K562 (cell line): ENCODE results near the gene KIF6. TPM values are rescaled to one million over a fixed set of nuclear protein-coding genes. Genes with fewer than 3 reads are reported as not detected.

Source experiments
- ATAC-seq: fragments of 200-7000 bp; cut with Tn5 transposase; 3 replicates; pipeline ENCODE4 v1.9.1; 2020; ENCODE audit warnings: moderate library complexity
- BruUV-seq: library from RNA; stranded (reverse); fragments of 400-500 nt; replicated peaks from 2 replicates; lab custom pipeline; 2021; lab: Mats Ljungman, UMichigan
- CTCF ChIA-PET: fragments of 300-600 bp; formaldehyde crosslinking; extraction: SDS; loops from one replicate; lab custom pipeline; 2021; ENCODE audit warnings: low intra/inter-chr PET ratio; lab: Yijun Ruan, JAX
- POLR2A ChIA-PET: fragments of 300-600, 350-650 bp; sonication (Branson Sonifier 250); formaldehyde crosslinking; extraction: SDS; loops from one replicate; lab custom pipeline; 2021; ENCODE audit warnings: antibody characterized with exemption, inconsistent platforms; lab: Yijun Ruan, JAX
- DNase-seq, 4 experiments: peaks; one replicate each; pipeline versions ENCODE4 v3.0.0 to v3.0.0-alpha.2; 2011 to 2018; ENCODE audit warnings: low spot score in 3 of 4, mixed read lengths in 3 of 4; ENCODE audit errors: extremely low read depth in 1 of 4
- FAIRE-seq: peaks from 2 replicates; lab custom pipeline; 2011; peaks lifted over from hg19 to GRCh38; lab: Jason Lieb, UNC
- H2AFZ ChIP-seq: 2 replicates; pipeline ENCODE4 v1.6.0; 2011; ENCODE audit warnings: low read depth, low read length, control low read depth, inconsistent platforms
- H3K27ac ChIP-seq: fragments of 200-600 bp; 3 replicates; pipeline ENCODE4 v1.8.0; 2011; ENCODE audit warnings: low read depth, mild to moderate bottlenecking, control low read depth, inconsistent platforms, low read length, moderate library complexity, mixed read lengths; ENCODE audit errors: extremely low read depth
- H3K27me3 ChIP-seq, 2 experiments: fragments of 300-600 bp in 1 of 2; 2 replicates in 1 of 2; 3 replicates in 1 of 2; pipeline versions ENCODE4 v1.6.0 to v1.8.0; 2011; ENCODE audit warnings: inconsistent platforms in 2 of 2, low read length in 2 of 2, mild to moderate bottlenecking in 1 of 2, mixed read lengths in 1 of 2, moderate library complexity in 1 of 2; ENCODE audit not compliant: control insufficient read depth in 2 of 2, insufficient read depth in 2 of 2
- H3K36me3 ChIP-seq: fragments of 300-600 bp; 3 replicates; pipeline ENCODE4 v1.8.0; 2011; ENCODE audit warnings: mild to moderate bottlenecking, low read length, inconsistent platforms; ENCODE audit not compliant: control insufficient read depth, insufficient read depth
- H3K4me1 ChIP-seq, 2 experiments: fragments of 200-600 bp in 1 of 2; replicated peaks in 1 of 2; 2 replicates in 1 of 2; 3 replicates in 1 of 2; pipeline versions ENCODE4 v1.5.1 to v1.8.0; 2011; ENCODE audit warnings: inconsistent platforms in 2 of 2, low read length in 2 of 2, mild to moderate bottlenecking in 1 of 2, mixed read lengths in 1 of 2, moderate library complexity in 1 of 2; ENCODE audit not compliant: control insufficient read depth in 2 of 2, insufficient read depth in 2 of 2
- H3K4me2 ChIP-seq: 2 replicates; pipeline ENCODE4 v1.6.1; 2011; ENCODE audit warnings: low read length, control low read depth, inconsistent platforms, mixed read lengths; ENCODE audit not compliant: insufficient read depth
- H3K4me3 ChIP-seq: fragments of 200-600 bp; sonication (generic), shearing (Covaris generic); 2 replicates; pipeline ENCODE4 v1.5.1; 2016; ENCODE audit warnings: control low read depth, inconsistent platforms
- H3K79me2 ChIP-seq: fragments of 200-600 bp; 3 replicates; pipeline ENCODE4 v1.8.0; 2011; ENCODE audit warnings: low read length, inconsistent platforms; ENCODE audit not compliant: control insufficient read depth, insufficient read depth
- H3K9ac ChIP-seq, 2 experiments: 2 replicates each; pipeline versions ENCODE4 v1.6.0 to v1.6.1; 2011; ENCODE audit warnings: low read depth in 2 of 2, low read length in 2 of 2, control low read depth in 1 of 2, inconsistent platforms in 1 of 2, mild to moderate bottlenecking in 1 of 2, mixed read lengths in 1 of 2; ENCODE audit not compliant: insufficient read depth in 1 of 2
- H3K9me1 ChIP-seq: one replicate; pipeline ENCODE4 v1.6.0; 2011; ENCODE audit warnings: inconsistent platforms, mild to moderate bottlenecking, low read length, moderate library complexity; ENCODE audit not compliant: control insufficient read depth, insufficient read depth
- H3K9me3 ChIP-seq: replicated peaks from 2 replicates; pipeline ENCODE4 v1.5.1; 2011; ENCODE audit warnings: low read depth, low read length, inconsistent platforms; ENCODE audit not compliant: control insufficient read depth, insufficient read depth
- H4K20me1 ChIP-seq: replicated peaks from 2 replicates; pipeline ENCODE4 v1.6.1; 2011; ENCODE audit warnings: low read length, inconsistent platforms, mixed read lengths; ENCODE audit not compliant: control insufficient read depth, insufficient read depth
- BRCA1 ChIP-seq, 2 experiments: fragments of 450-650 bp in 1 of 2; sonication (generic) in 1 of 2; formaldehyde crosslinking in 1 of 2; IDR thresholded peaks; 2 replicates each; pipeline versions ENCODE4 v1.5.0 to v1.6.1; 2017 to 2020; ENCODE audit warnings: mild to moderate bottlenecking in 1 of 2, missing genetic modification reagents in 1 of 2
- DIDO1 ChIP-seq: fragments of 450-650 bp; IDR thresholded peaks from 2 replicates; pipeline ENCODE4 v1.6.1; 2016; ENCODE audit warnings: low read depth, missing biosample characterization, missing genetic modification characterization
- MAFG ChIP-seq: fragments of 450-650 bp; conservative IDR thresholded peaks from 2 replicates; pipeline ENCODE4 v1.6.1; 2016; ENCODE audit warnings: missing genetic modification characterization, missing compliant biosample characterization
- NFE2L1 ChIP-seq: fragments of 450-650 bp; IDR thresholded peaks from 2 replicates; pipeline ENCODE4 v1.6.1; 2016; ENCODE audit warnings: missing genetic modification characterization, low read depth, mild to moderate bottlenecking, missing compliant biosample characterization, moderate library complexity, borderline replicate concordance
- POLR2G ChIP-seq: fragments of 200-400 bp; formaldehyde crosslinking; IDR thresholded peaks from 2 replicates; pipeline ENCODE4 v1.6.1; 2017; ENCODE audit warnings: low read depth, mild to moderate bottlenecking, antibody characterized with exemption, low read length, moderate library complexity
- RFX5 ChIP-seq: IDR thresholded peaks from 2 replicates; pipeline ENCODE4 v1.6.1; 2011; ENCODE audit warnings: low read depth, mild to moderate bottlenecking, improper control_type of control experiment, low read length
- TBL1XR1 ChIP-seq, 2 experiments: IDR thresholded peaks; 2 replicates each; pipeline ENCODE4 v1.6.1; 2012; ENCODE audit warnings: improper control_type of control experiment in 2 of 2, low read length in 2 of 2, mild to moderate bottlenecking in 1 of 2
- TCF15 ChIP-seq: fragments of 250-450 bp; sonication (Bioruptor Pico); IDR thresholded peaks from 2 replicates; pipeline ENCODE4 v1.8.0; 2022; ENCODE audit warnings: moderate library complexity, mild to moderate bottlenecking, inconsistent platforms
- THRAP3 ChIP-seq: fragments of 450-650 bp; IDR thresholded peaks from 2 replicates; pipeline ENCODE4 v1.6.1; 2016; ENCODE audit warnings: mild to moderate bottlenecking, inconsistent platforms, borderline replicate concordance
- TSC22D4 ChIP-seq: fragments of 450-650 bp; IDR thresholded peaks from 2 replicates; pipeline ENCODE4 v1.6.1; 2016; ENCODE audit warnings: missing genetic modification characterization, missing biosample characterization, control low read depth
- ZNF316 ChIP-seq: fragments of 450-650 bp; IDR thresholded peaks from 2 replicates; pipeline ENCODE4 v1.6.1; 2016
- WGBS: fragments of 100-300 bp; shearing (Covaris generic); methylation state at CpG from one replicate; pipeline ENCODE4 v1.1.6; 2016; ENCODE audit warnings: low coverage, mixed read lengths; ENCODE audit not compliant: insufficient coverage; ENCODE audit errors: missing lambda C conversion rate; 5-methylcytosine and 5-hydroxymethylcytosine counted together
- in situ Hi-C: fragments of 300-500 bp; cut with MboI; formaldehyde crosslinking; loops from 4 replicates; pipeline ENCODE4 v1.15.0; 2018; ENCODE audit warnings: inconsistent platforms, mixed read lengths
- intact Hi-C: fragments of 100-400 bp; cut with micrococcal nuclease; formaldehyde crosslinking; loops from 2 replicates; pipeline ENCODE4 v1.14.2; 2022
- polyA plus RNA-seq, 8 experiments: library from polyadenylated mRNA; depleted of rRNA in 4 of 8; stranded (reverse) in 5 of 8; unstranded in 3 of 8; fragments of >200 nt; fragmentation: Nextera tagmentation in 2 of 8; fragmentation: Illumina TruSeq in 1 of 8; extraction: Ambion mirVana in 2 of 8; extraction: Trizol in 1 of 8; gene quantifications; 2 replicates each; pipeline versions ENCODE4 v1.2.1 to v1.2.3, GENCODE V29; 2011 to 2014; ENCODE audit warnings: inconsistent platforms in 1 of 8, missing spikeins in 1 of 8
- total RNA-seq, 7 experiments: library from RNA; depleted of rRNA in 6 of 7; stranded (reverse); fragments of >200 nt in 6 of 7; fragmentation: Illumina TruSeq in 2 of 7; extraction: Trizol in 2 of 7; gene quantifications; 2 replicates each; pipeline versions ENCODE4 v1.2.1 to v1.2.3, GENCODE V29; 2011 to 2021; ENCODE audit warnings: low replicate concordance in 1 of 7
- TF ChIP-seq, protein P1 (sequence below): sonication (generic); IDR thresholded peaks from 2 replicates; pipeline ENCODE4 v1.6.1; 2016

KIF6 gene
- total and polyA plus RNA-seq, 9 of the 15 experiments (the other 6 are each of a cell fraction or from before 2014, with no cell fraction given): not detected

- Histone ChIP-seq H3K9ac (no peak overlapping the region), H3K9me3 (no peaks in the 10 kb centered on the region), H2AFZ (no peak overlapping the region), H3K79me2 (no peaks in the 10 kb centered on the region), H3K36me3 (no peaks in the 10 kb centered on the region), H3K4me1 (no peaks in the 10 kb centered on the region), H3K9me1 (no peaks in the 10 kb centered on the region), H3K4me3 (no peak overlapping the region), H4K20me1 (0 out of 2 replicates have a peak, but pooled peaks cover 5% of the 10 kb centered on the region), H3K4me2 (no peak overlapping the region), H3K27me3 (peaks cover 5 to 19% of the 10 kb centered on the region in 2 experiments; a peak in 4 of 5 replicates), H3K27ac (no peak overlapping the region)
- in situ Hi-C loops (no loop called here), intact Hi-C loops (no loop called here)
- POLR2A ChIA-PET: interaction anchor here (1.1 kb wide), 1 partner anchor 21 kb away, joined by 3 read pairs; no protein-coding TSS in a partner anchor
- no peak for ATAC-seq
- FAIRE-seq: no peak
- no peak for TF ChIP-seq RFX5
- TF ChIP-seq, protein P1, sequence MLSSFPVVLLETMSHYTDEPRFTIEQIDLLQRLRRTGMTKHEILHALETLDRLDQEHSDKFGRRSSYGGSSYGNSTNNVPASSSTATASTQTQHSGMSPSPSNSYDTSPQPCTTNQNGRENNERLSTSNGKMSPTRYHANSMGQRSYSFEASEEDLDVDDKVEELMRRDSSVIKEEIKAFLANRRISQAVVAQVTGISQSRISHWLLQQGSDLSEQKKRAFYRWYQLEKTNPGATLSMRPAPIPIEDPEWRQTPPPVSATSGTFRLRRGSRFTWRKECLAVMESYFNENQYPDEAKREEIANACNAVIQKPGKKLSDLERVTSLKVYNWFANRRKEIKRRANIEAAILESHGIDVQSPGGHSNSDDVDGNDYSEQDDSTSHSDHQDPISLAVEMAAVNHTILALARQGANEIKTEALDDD: no peak
- peak; percentile 70 for TF ChIP-seq MAFG (tag)
- no peak for TF ChIP-seq POLR2G
- TF ChIP-seq ZNF316: peak; percentile 19; the same call in 1 of the 2 replicates
- no peak for TF ChIP-seq TCF15
- TF ChIP-seq DIDO1 (tag): no peak
- no peak for TF ChIP-seq TSC22D4 (tag)
- 0 out of 2 replicates have a peak, but pooled peaks have one; percentile 19 for TF ChIP-seq NFE2L1 (tag)
- no peak for TF ChIP-seq THRAP3
- TF ChIP-seq BRCA1 (IDR thresholded peaks at IDR 0.05): no peak
- no peak for TF ChIP-seq BRCA1 (CRISPR knock-in tag; IDR thresholded peaks at IDR 0.05)
- TF ChIP-seq TBL1XR1 (IDR thresholded peaks at IDR 0.05; ENCODE audit: low read length in 2 of 2): no peak
- 0% methylated on average over 3 of the region's 3 CpGs for WGBS
- CTCF ChIA-PET: no interaction called here
- no TSS peak for BruUV-seq
- DNase-seq: no peak
Measured at GRCh38 chr6:39341352-39341751, 383.9 kb downstream of the KIF6 start.
